ENCODE data around the gene ATP2B2.

Gene ATP2B2

GRCh38 chr3:10294030-10294586 is 211.3 kb downstream of the ATP2B2 start:
- no peak for DNase-seq (ENCODE audit: low read depth)

GRCh38 chr3:10292505-10293419 is 212.6 kb downstream of the ATP2B2 start, which contains the start of gene GHRL:
Gene GHRL (minus strand): TSS chr3:10292947. CDS start chr3:10290180, 2,767 bp downstream.
- DNase-seq (ENCODE audit: low read depth), result no peak

GRCh38 chr3:10291641-10292040 is 213.7 kb downstream of the ATP2B2 start:
- no peak for DNase-seq (ENCODE audit: low read depth)

GRCh38 chr3:10290481-10291176 is 214.8 kb downstream of the ATP2B2 start:
- no peak for DNase-seq (ENCODE audit: low read depth)

GRCh38 chr3:10289787-10290355 is 215.5 kb downstream of the ATP2B2 start:
- no peak for DNase-seq (ENCODE audit: low read depth)

- no peak for DNase-seq (ENCODE audit: low read depth)
Observed at GRCh38 chr3:10289077-10289476, 216.3 kb downstream of the ATP2B2 start.

- DNase-seq (ENCODE audit: low read depth), result no peak
Observed at GRCh38 chr3:10288575-10288960, 216.8 kb downstream of the ATP2B2 start.

- DNase-seq (ENCODE audit: low read depth), result no peak
Observed at GRCh38 chr3:10287936-10288574, 217.3 kb downstream of the ATP2B2 start.

GRCh38 chr3:10286596-10287295 is 218.6 kb downstream of the ATP2B2 start:
- DNase-seq (ENCODE audit: low read depth), result no peak

- DNase-seq (ENCODE audit: low read depth), result no peak
Observed at GRCh38 chr3:10286133-10286524, 219.3 kb downstream of the ATP2B2 start.

GRCh38 chr3:10285272-10286132 is 219.9 kb downstream of the ATP2B2 start:
- DNase-seq (ENCODE audit: low read depth), result no peak

GRCh38 chr3:10284496-10284895 is 220.9 kb downstream of the ATP2B2 start:
- DNase-seq (ENCODE audit: low read depth), result no peak

- no peak for DNase-seq (ENCODE audit: low read depth)
Observed at GRCh38 chr3:10283638-10284037, 221.7 kb downstream of the ATP2B2 start.

- no peak for DNase-seq (ENCODE audit: low read depth)
Observed at GRCh38 chr3:10281951-10282350, 223.4 kb downstream of the ATP2B2 start.

GRCh38 chr3:10280571-10280970 is 224.8 kb downstream of the ATP2B2 start:
- DNase-seq (ENCODE audit: low read depth), result no peak

GRCh38 chr3:10280177-10280529 is 225.2 kb downstream of the ATP2B2 start:
- DNase-seq (ENCODE audit: low read depth), result no peak

GRCh38 chr3:10279384-10280176 is 225.8 kb downstream of the ATP2B2 start:
- no peak for DNase-seq (ENCODE audit: low read depth)

- no peak for DNase-seq (ENCODE audit: low read depth)
Observed at GRCh38 chr3:10278501-10278900, 226.9 kb downstream of the ATP2B2 start.

GRCh38 chr3:10277115-10277625 is 228.2 kb downstream of the ATP2B2 start:
- DNase-seq (ENCODE audit: low read depth), result no peak
